Endothelial cell of umbilical vein (primary cell): ENCODE measurements around the gene PIBF1. TPM values are rescaled to one million over a fixed set of nuclear protein-coding genes. Genes with fewer than 3 reads are reported as not detected.

Source experiments
- BruUV-seq: library from RNA; stranded (reverse); fragments of 400-500 nt; replicated peaks from 2 replicates; lab custom pipeline; 2021; lab: Mats Ljungman, UMichigan
- CTCF ChIA-PET: fragments of 300-600, 350-600 bp; sonication (Branson Sonifier 250); formaldehyde crosslinking; loops from one replicate; lab custom pipeline; 2021; ENCODE audit warnings: antibody characterized with exemption, inconsistent platforms; lab: Charles Lee
- POLR2A ChIA-PET: fragments of 300-600, 350-600 bp; sonication (Branson Sonifier 250); formaldehyde crosslinking; loops from one replicate; lab custom pipeline; 2021; ENCODE audit warnings: antibody characterized with exemption, inconsistent platforms; lab: Charles Lee
- DNase-seq: peaks from one replicate; pipeline ENCODE4 v3.0.0-alpha.2; 2011; ENCODE audit warnings: low read depth, low spot score
- FAIRE-seq: peaks from 2 replicates; lab custom pipeline; 2011; peaks lifted over from hg19 to GRCh38; lab: Jason Lieb, UNC
- H2AFZ ChIP-seq: 2 replicates; pipeline ENCODE4 v1.6.0; 2012; ENCODE audit warnings: low read depth, low read length, control low read depth, inconsistent platforms
- H3K27ac ChIP-seq: 2 replicates; pipeline ENCODE4 v1.5.1; 2011; ENCODE audit warnings: low read depth, mild to moderate bottlenecking, control low read depth, low read length, moderate library complexity; ENCODE audit not compliant: insufficient read depth
- H3K27me3 ChIP-seq, 2 experiments: 2 replicates each; pipeline versions ENCODE4 v1.6.0 to v1.6.1; 2011; ENCODE audit warnings: low read length in 2 of 2, mixed read lengths in 1 of 2; ENCODE audit not compliant: control insufficient read depth in 2 of 2, insufficient read depth in 2 of 2
- H3K36me3 ChIP-seq, 2 experiments: 2 replicates in 1 of 2; 3 replicates in 1 of 2; pipeline ENCODE4 v1.5.1; 2011; ENCODE audit warnings: low read length in 2 of 2, mild to moderate bottlenecking in 1 of 2, moderate library complexity in 1 of 2; ENCODE audit not compliant: control insufficient read depth in 2 of 2, insufficient read depth in 2 of 2; ENCODE audit errors: extremely low read depth in 1 of 2
- H3K4me1 ChIP-seq: 3 replicates; pipeline ENCODE4 v1.5.1; 2011; ENCODE audit warnings: mild to moderate bottlenecking, low read length; ENCODE audit not compliant: control insufficient read depth, insufficient read depth; ENCODE audit errors: extremely low read depth
- H3K4me2 ChIP-seq: 2 replicates; pipeline ENCODE4 v1.6.1; 2011; ENCODE audit warnings: low read length, control low read depth, mixed read lengths; ENCODE audit not compliant: insufficient read depth
- H3K4me3 ChIP-seq, 3 experiments: fragments of 200-600 bp in 1 of 3; sonication (generic), shearing (Covaris generic) in 1 of 3; replicated peaks in 1 of 3; 2 replicates each; pipeline ENCODE4 v1.5.1; 2011 to 2016; ENCODE audit warnings: control low read depth in 3 of 3, low read length in 3 of 3, mild to moderate bottlenecking in 2 of 3, inconsistent platforms in 1 of 3, low read depth in 1 of 3, moderate library complexity in 1 of 3; ENCODE audit not compliant: insufficient read depth in 1 of 3
- H3K79me2 ChIP-seq: 2 replicates; pipeline ENCODE4 v1.6.0; 2012; ENCODE audit warnings: low read length, inconsistent platforms; ENCODE audit not compliant: control insufficient read depth, insufficient read depth
- H3K9ac ChIP-seq: replicated peaks from 2 replicates; pipeline ENCODE3; 2011; ENCODE audit warnings: low read length, control low read depth; ENCODE audit not compliant: insufficient read depth; ENCODE audit errors: extremely low read depth
- H3K9me1 ChIP-seq: replicated peaks from 3 replicates; pipeline ENCODE4 v1.6.0; 2011; ENCODE audit warnings: mild to moderate bottlenecking, low read length; ENCODE audit not compliant: control insufficient read depth, insufficient read depth; ENCODE audit errors: extremely low read depth
- H3K9me3 ChIP-seq: replicated peaks from 2 replicates; pipeline ENCODE4 v1.5.1; 2012; ENCODE audit warnings: low read length, inconsistent platforms; ENCODE audit not compliant: control insufficient read depth, insufficient read depth
- H4K20me1 ChIP-seq: replicated peaks from 2 replicates; pipeline ENCODE3; 2011; ENCODE audit warnings: mild to moderate bottlenecking, low read length; ENCODE audit not compliant: control insufficient read depth, insufficient read depth; ENCODE audit errors: extremely low read depth
- CTCF ChIP-seq, 2 donors: IDR thresholded peaks; 1 replicate in 1 of 2; 2 replicates in 1 of 2; pipeline ENCODE4 v1.5.1; 2011; ENCODE audit warnings: low read length in 2 of 2, mild to moderate bottlenecking in 2 of 2, moderate library complexity in 2 of 2, control low read depth in 1 of 2, inconsistent platforms in 1 of 2, low read depth in 1 of 2; ENCODE audit not compliant: insufficient read depth in 1 of 2; ENCODE audit errors: extremely low read depth in 1 of 2
- EZH2 ChIP-seq: IDR thresholded peaks from 2 replicates; pipeline ENCODE4 v1.6.1; 2012; ENCODE audit warnings: borderline replicate concordance, low read depth, mild to moderate bottlenecking, moderate library complexity, low read length, inconsistent platforms; ENCODE audit not compliant: severe bottlenecking
- FOS ChIP-seq: IDR thresholded peaks from 2 replicates; pipeline ENCODE4 v1.6.1; 2011; ENCODE audit warnings: mild to moderate bottlenecking, low read length, moderate library complexity, borderline replicate concordance; ENCODE audit not compliant: insufficient read depth
- GATA2 ChIP-seq: IDR thresholded peaks from 2 replicates; pipeline ENCODE4 v1.7.0; 2011; ENCODE audit warnings: low read depth, mild to moderate bottlenecking, moderate library complexity, mixed read lengths, low read length; ENCODE audit not compliant: insufficient read length, insufficient read depth
- JUN ChIP-seq: IDR thresholded peaks from 2 replicates; pipeline ENCODE4 v1.6.1; 2011; ENCODE audit warnings: borderline replicate concordance, low read depth; ENCODE audit not compliant: insufficient read length, insufficient read depth
- POLR2A ChIP-seq: IDR thresholded peaks from 2 replicates; pipeline ENCODE4 v1.6.1; 2012; ENCODE audit warnings: low read depth, mild to moderate bottlenecking, control low read depth, low read length
- POLR2AphosphoS5 ChIP-seq: IDR thresholded peaks from 2 replicates; pipeline ENCODE4 v1.6.1; 2012; ENCODE audit warnings: low read depth, mild to moderate bottlenecking, control low read depth, low read length, moderate library complexity; ENCODE audit not compliant: insufficient read depth
- dilution Hi-C: fragments of 300-500 bp; cut with MboI; formaldehyde crosslinking; loops from one replicate; pipeline ENCODE4 v1.15.0; 2019; ENCODE audit warnings: low sequenced_read_pairs; ENCODE audit not compliant: extremely low pct_ligation_motif_present
- intact Hi-C: fragments of 100-400 bp; cut with micrococcal nuclease; formaldehyde crosslinking; loops from one replicate; pipeline ENCODE4 v1.10.0; 2022
- polyA plus RNA-seq, 4 experiments: library from polyadenylated mRNA; depleted of rRNA in 3 of 4; stranded (reverse) in 3 of 4; unstranded in 1 of 4; fragments of >200 nt; gene quantifications; 2 replicates each; pipeline versions ENCODE4 v1.2.1 to v1.2.3, GENCODE V29; 2011 to 2012; ENCODE audit warnings: missing spikeins in 1 of 4
- total RNA-seq: library from RNA; stranded (reverse); gene quantifications from 2 replicates; pipeline ENCODE4 v1.2.3, GENCODE V29; 2021

The PIBF1 gene
- total and polyA plus RNA-seq, 2 donors (not counting 3 experiments of a cell fraction or from before 2014, with no cell fraction given), result 1.4 to 18.4 TPM

GRCh38 chr13:73018336-73018735 lies 236.4 kb downstream of the PIBF1 start:
- Histone ChIP-seq H3K36me3 (peaks cover 0 to 2% of the 10 kb centered on the region in 2 experiments), H2AFZ (no peak overlapping the region), H3K27ac (no peak overlapping the region), H3K4me3 (no peak overlapping the region), H3K4me1 (no peaks in the 10 kb centered on the region), H3K79me2 (no peaks in the 10 kb centered on the region), H3K9me1 (no peaks in the 10 kb centered on the region), H3K9ac (no peak overlapping the region), H3K4me2 (no peak overlapping the region), H4K20me1 (no peaks in the 10 kb centered on the region), H3K27me3 (no peaks in the 10 kb centered on the region), H3K9me3 (no peaks in the 10 kb centered on the region)
- intact Hi-C loops, result no loop called here
- no peak for TF ChIP-seq POLR2A
- TF ChIP-seq JUN, result no peak
- TF ChIP-seq EZH2, result no peak
- no peak for TF ChIP-seq POLR2AphosphoS5
- TF ChIP-seq FOS, result no peak
- no peak for TF ChIP-seq GATA2
- TF ChIP-seq CTCF (IDR thresholded peaks at IDR 0.05; ENCODE audit: extremely low read depth in 1 of 2, insufficient read depth in 1 of 2, low read depth in 1 of 2, low read length in 2 of 2), result no peak
- no TSS peak for BruUV-seq
- DNase-seq (no peak), FAIRE-seq (no peak)
- ChIA-PET POLR2A (no interaction called here), CTCF (interaction anchor here (1.3 kb wide), 1 partner anchor 13 kb away, joined by 3 read pairs; no protein-coding TSS in a partner anchor)
- dilution Hi-C loops, result no loop called here
